Neural crest cell (in vitro differentiated cells): ENCODE results near the gene CNDP2. TPM values are rescaled to one million over a fixed set of nuclear protein-coding genes. Genes with fewer than 3 reads are reported as not detected.
A peak's percentile ranks its signal among the peaks of the same experiment; 100 is the strongest.

Experiments used
- DNase-seq: peaks from one replicate; pipeline ENCODE4 v3.0.0; 2021; ENCODE audit warnings: low read depth, mixed read lengths, low spot score
- H3K27ac Mint-ChIP-seq: one replicate; pipeline ENCODE4 v1.8.0; 2021; ENCODE audit warnings: mild to moderate bottlenecking, mixed read lengths; ENCODE audit not compliant: unreplicated experiment
- H3K27me3 Mint-ChIP-seq: 2 replicates; pipeline ENCODE4 v1.8.0; 2021; ENCODE audit warnings: low read depth, mild to moderate bottlenecking, mixed read lengths
- H3K36me3 Mint-ChIP-seq: 2 replicates; pipeline ENCODE4 v1.8.0; 2021; ENCODE audit warnings: low read depth, mild to moderate bottlenecking, mixed read lengths
- H3K4me1 Mint-ChIP-seq: 2 replicates; pipeline ENCODE4 v1.8.0; 2021; ENCODE audit warnings: mixed read lengths
- H3K4me3 Mint-ChIP-seq: one replicate; pipeline ENCODE4 v1.8.0; 2021; ENCODE audit warnings: mild to moderate bottlenecking, mixed read lengths
- H3K9me3 Mint-ChIP-seq: 2 replicates; pipeline ENCODE4 v1.8.0; 2021; ENCODE audit warnings: mixed read lengths
- total RNA-seq: library from RNA; stranded (reverse); gene quantifications from 2 replicates; pipeline ENCODE4 v1.2.1, GENCODE V29; 2021
- TF ChIP-seq, protein P1 (sequence below): fragments of 200-600 bp; sonication (generic); conservative IDR thresholded peaks from 2 replicates; pipeline ENCODE4 v1.5.0; 2021; ENCODE audit warnings: antibody characterized with exemption, mild to moderate bottlenecking

The CNDP2 gene
- total RNA-seq, 1 donor from 2014 or later: 194 TPM

DNA sequence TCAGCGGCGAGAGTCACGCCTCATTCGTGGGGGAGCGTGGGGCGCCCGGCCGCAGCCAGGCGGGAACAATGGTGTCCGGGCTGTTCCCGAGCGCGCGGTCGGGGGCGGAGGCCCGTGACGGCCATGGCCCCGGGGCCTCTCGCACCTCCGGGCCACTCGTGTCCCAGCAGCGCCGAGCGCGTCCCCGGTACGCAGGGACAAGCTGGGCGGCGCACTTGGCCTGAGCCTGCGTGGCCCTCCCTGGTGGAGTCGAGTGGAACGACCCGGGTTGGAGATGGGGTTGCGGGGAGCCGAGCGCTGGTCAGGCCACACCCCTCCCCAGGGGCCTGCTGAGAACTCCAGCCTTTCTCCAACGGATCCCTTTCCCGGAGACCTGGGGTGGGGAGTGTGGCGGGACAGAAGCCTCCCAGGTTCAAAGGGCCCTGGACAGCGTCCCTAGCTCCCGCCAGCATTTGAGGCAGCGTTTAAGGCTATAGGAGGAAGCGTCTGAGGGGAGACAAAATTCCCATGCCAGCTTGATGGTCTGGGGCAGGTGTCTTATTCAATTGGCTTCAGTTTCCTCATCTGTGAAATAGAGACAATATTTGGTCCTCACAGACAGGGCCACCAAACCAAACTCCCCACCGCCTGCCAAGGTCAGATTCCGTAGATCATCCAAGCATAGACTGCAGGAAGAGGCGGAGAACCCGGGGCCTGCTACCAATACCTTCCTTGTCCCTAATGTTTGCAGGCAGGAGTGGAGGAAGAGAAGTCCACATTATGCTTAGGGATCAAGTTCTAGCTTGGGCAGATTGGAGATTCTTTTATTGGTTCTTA is 553 bp downstream of the CNDP2 start:
- peaks cover 8% of the 10 kb centered on the region for H3K36me3 Mint-ChIP-seq
- peaks cover 2% of the 10 kb centered on the region for H3K9me3 Mint-ChIP-seq
- peaks cover 1% of the 10 kb centered on the region for H3K27me3 Mint-ChIP-seq
- TF ChIP-seq, protein P1, sequence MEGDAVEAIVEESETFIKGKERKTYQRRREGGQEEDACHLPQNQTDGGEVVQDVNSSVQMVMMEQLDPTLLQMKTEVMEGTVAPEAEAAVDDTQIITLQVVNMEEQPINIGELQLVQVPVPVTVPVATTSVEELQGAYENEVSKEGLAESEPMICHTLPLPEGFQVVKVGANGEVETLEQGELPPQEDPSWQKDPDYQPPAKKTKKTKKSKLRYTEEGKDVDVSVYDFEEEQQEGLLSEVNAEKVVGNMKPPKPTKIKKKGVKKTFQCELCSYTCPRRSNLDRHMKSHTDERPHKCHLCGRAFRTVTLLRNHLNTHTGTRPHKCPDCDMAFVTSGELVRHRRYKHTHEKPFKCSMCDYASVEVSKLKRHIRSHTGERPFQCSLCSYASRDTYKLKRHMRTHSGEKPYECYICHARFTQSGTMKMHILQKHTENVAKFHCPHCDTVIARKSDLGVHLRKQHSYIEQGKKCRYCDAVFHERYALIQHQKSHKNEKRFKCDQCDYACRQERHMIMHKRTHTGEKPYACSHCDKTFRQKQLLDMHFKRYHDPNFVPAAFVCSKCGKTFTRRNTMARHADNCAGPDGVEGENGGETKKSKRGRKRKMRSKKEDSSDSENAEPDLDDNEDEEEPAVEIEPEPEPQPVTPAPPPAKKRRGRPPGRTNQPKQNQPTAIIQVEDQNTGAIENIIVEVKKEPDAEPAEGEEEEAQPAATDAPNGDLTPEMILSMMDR: peak; percentile 43
- H3K4me1 Mint-ChIP-seq: peaks cover 46% of the 10 kb centered on the region
- peak overlapping the region; percentile 95 for H3K4me3 Mint-ChIP-seq
- peak overlapping the region; percentile 96 for H3K27ac Mint-ChIP-seq
- DNase-seq: peak; percentile 53

DNA sequence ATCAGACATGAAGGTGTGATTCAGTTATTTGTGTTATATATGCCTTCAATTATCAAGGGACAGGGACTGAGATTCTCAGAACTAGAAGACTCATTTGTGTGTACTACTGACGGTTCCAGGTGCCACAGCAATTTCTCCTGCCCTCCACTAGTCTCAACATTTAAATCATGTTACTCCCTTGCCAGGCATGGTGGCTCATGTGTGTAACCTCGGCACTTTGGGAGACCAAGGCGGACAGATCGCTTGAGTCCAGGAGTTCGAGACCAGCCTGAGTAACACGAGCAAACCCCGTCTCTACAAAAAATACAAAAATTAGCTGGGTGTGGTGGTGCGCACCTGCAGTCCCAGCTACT is 1.1 kb downstream of the CNDP2 start:
- Mint-ChIP-seq H3K27ac (peak overlapping the region; percentile 91), H3K9me3 (no peaks in the 10 kb centered on the region), H3K36me3 (peaks cover 8% of the 10 kb centered on the region)

DNA sequence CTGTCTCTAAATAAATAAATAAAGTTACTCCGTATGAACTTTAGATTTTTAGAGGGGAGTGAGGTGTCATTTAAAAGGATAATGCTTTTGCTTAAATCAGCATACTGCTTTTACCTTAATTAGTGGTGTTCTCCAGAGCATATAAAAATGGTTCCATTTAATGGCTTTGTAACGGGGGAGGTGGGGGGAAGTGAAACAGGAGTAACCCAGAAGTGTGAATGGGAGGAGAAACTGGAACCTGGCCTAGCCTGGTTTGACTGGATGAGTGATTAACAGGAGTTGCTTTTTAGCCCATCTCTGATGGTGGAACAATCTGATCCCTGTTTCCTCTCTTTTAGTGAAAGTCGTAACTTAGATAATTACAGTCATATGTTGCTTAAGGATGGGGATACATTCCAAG is 1.6 kb downstream of the CNDP2 start:
- H3K27me3 Mint-ChIP-seq: no peaks in the 10 kb centered on the region
- H3K9me3 Mint-ChIP-seq: no peaks in the 10 kb centered on the region
- peak overlapping the region; percentile 75 for H3K27ac Mint-ChIP-seq
- DNase-seq: no peak
- TF ChIP-seq, protein P1: no peak
- peaks cover 8% of the 10 kb centered on the region for H3K36me3 Mint-ChIP-seq
- H3K4me3 Mint-ChIP-seq: peak overlapping the region; percentile 95
- peaks cover 46% of the 10 kb centered on the region for H3K4me1 Mint-ChIP-seq

More for the DNA sequence above, 1.1 kb downstream of the CNDP2 start:
- no peak for DNase-seq
- TF ChIP-seq, protein P1: no peak
- Mint-ChIP-seq H3K4me1 (peaks cover 46% of the 10 kb centered on the region), H3K4me3 (peak overlapping the region; percentile 95), H3K27me3 (no peaks in the 10 kb centered on the region)

DNA sequence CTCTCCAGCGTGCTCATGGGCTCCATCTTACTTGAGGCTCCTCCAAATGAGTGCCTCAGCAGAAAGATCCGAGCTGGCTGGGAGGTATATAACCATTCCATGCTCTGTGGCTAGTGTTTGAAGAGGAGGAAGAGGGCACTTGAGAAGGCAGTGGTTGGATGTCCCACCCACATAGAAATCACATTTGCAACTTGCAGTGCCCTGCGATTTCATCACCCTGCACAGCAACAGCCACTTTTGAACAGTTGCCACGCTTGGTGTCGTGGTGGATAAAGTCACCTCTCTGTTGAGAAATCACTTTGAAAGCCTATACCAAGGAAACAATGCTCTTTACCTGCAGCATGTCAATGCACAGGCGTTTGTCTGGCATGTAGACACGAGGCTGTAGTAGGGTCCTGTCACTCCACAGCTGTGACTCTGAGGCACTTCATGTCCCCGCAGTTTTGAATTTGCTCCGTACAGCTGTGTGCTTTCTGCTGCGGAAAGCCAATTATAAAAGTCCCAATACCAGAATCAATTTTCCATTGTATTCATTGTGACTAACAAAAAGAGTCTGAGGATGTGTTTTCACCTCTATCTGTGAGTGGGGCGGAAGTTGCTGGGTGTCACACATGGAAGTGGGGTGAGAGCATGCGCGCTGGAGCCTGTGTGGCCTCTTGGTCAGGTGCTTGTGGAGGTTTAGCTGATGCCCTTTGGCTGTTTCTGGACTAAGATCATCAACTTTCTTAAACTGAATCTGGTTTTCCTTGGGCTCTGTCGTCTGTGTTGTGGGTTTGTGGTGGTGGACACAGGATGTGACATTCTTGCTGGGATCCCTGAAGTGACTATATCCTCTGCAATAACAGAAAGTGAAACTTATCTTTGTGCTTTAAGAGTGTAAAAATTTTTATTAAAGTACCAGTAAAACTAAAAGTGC is 2.8 kb downstream of the CNDP2 start:
- H3K9me3 Mint-ChIP-seq: no peaks in the 10 kb centered on the region
- H3K4me3 Mint-ChIP-seq: peak overlapping the region; percentile 22
- peaks cover 8% of the 10 kb centered on the region for H3K36me3 Mint-ChIP-seq
- no peaks in the 10 kb centered on the region for H3K27me3 Mint-ChIP-seq
- peaks cover 42% of the 10 kb centered on the region for H3K4me1 Mint-ChIP-seq
- H3K27ac Mint-ChIP-seq: peak overlapping the region; percentile 64
- no peak for DNase-seq
- TF ChIP-seq, protein P1: no peak

DNA sequence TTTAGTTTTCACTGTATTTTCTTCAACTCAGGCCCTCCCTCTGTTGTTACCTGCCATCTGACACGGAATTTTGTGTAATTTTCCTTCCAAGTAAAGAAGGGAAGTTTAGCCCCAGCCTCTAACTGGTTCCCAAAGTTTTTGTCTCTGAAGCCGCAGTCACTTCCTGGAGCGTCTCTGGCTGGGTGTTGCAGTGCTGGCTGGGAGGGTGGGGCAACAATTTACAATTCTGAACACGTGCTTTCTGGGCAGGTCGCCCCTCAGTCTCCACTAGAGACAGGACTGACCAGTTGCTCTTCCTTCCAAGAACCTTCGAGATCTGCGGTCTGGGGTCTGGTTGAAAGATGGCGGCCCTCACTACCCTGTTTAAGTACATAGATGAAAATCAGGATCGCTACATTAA is 3.5 kb downstream of the CNDP2 start:
- no peak for DNase-seq
- Mint-ChIP-seq H3K9me3 (no peaks in the 10 kb centered on the region), H3K4me3 (peak overlapping the region; percentile 22), H3K36me3 (peaks cover 8% of the 10 kb centered on the region), H3K27ac (no peak overlapping the region), H3K4me1 (peaks cover 42% of the 10 kb centered on the region), H3K27me3 (no peaks in the 10 kb centered on the region)
- TF ChIP-seq, protein P1: no peak
